ENCODE data around the gene GCNT2. TPM values are rescaled to one million over a fixed set of nuclear protein-coding genes. Genes with fewer than 3 reads are reported as not detected.

GCNT2 gene
- total RNA-seq, 4 donors from 2014 or later: 3.8 to 7.9 (median 6.0) TPM

GRCh38 chr6:10547809-10548208 lies 26.7 kb downstream of the GCNT2 start:
- ATAC-seq (ENCODE audit: low FRiP score): no peak

GRCh38 chr6:10550764-10551163 lies 29.6 kb downstream of the GCNT2 start:
- DNase-seq (ENCODE audit: low spot score) (no peak), ATAC-seq (ENCODE audit: low FRiP score) (no peak)

More at GRCh38 chr6:10547809-10548208, 26.7 kb downstream of the GCNT2 start:
- TF ChIP-seq, protein P1, sequence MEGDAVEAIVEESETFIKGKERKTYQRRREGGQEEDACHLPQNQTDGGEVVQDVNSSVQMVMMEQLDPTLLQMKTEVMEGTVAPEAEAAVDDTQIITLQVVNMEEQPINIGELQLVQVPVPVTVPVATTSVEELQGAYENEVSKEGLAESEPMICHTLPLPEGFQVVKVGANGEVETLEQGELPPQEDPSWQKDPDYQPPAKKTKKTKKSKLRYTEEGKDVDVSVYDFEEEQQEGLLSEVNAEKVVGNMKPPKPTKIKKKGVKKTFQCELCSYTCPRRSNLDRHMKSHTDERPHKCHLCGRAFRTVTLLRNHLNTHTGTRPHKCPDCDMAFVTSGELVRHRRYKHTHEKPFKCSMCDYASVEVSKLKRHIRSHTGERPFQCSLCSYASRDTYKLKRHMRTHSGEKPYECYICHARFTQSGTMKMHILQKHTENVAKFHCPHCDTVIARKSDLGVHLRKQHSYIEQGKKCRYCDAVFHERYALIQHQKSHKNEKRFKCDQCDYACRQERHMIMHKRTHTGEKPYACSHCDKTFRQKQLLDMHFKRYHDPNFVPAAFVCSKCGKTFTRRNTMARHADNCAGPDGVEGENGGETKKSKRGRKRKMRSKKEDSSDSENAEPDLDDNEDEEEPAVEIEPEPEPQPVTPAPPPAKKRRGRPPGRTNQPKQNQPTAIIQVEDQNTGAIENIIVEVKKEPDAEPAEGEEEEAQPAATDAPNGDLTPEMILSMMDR (IDR thresholded peaks at IDR 0.05): no peak
- DNase-seq (ENCODE audit: low spot score): no peak

GRCh38 chr6:10552270-10552810 lies 31.2 kb downstream of the GCNT2 start:
- DNase-seq (ENCODE audit: low spot score) (no peak), ATAC-seq (ENCODE audit: low FRiP score) (no peak)
- TF ChIP-seq, protein P1 (IDR thresholded peaks at IDR 0.05): no peak

More at GRCh38 chr6:10550764-10551163, 29.6 kb downstream of the GCNT2 start:
- TF ChIP-seq, protein P1 (IDR thresholded peaks at IDR 0.05): no peak

DNA sequence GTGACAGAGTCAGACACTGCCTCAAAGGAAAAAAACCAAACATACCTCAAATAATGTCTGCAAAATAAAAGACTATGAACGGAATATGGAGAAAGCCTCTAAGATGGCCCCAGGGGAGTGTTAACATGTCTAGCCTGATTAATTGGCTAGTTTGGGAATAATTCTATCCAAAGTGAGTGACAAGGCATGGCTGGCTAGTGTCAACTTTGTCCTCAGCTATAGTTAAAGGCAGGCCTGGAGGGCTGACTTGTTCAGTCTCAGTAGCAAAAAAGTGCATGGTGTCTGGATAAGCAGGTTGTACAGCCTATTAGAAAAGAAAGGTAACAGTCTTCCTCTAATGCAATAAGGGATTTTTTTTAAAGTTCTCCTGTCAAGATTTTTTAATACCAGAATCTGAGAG lies 32.7 kb downstream of the GCNT2 start:
- DNase-seq (ENCODE audit: low spot score) (no peak), ATAC-seq (ENCODE audit: low FRiP score) (no peak)
- TF ChIP-seq, protein P1 (IDR thresholded peaks at IDR 0.05): no peak

DNA sequence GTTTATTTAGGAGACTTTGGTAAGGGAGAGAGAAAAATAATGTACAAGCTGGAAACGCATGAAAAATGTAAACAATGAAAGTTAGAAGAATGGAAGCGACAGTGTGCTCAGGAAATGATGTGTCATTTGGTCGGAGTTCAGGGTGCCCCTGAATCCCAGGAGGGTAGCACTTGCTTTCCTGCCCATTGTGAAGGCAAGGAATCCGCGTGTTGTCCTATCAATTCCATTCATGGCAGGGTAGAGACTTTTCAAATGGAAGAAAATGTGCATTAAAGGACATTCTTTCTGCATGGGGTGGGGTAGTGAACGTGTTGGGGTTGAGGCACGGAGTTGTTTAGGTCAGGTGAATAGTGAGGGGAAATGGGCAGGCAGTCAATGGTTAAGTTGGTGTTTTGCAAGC lies 33.7 kb downstream of the GCNT2 start:
- TF ChIP-seq, protein P1 (IDR thresholded peaks at IDR 0.05): no peak
- no peak for DNase-seq (ENCODE audit: low spot score)
- no peak for ATAC-seq (ENCODE audit: low FRiP score)

- ATAC-seq (ENCODE audit: low FRiP score) (peak; percentile 76), DNase-seq (ENCODE audit: low spot score) (no peak)
- TF ChIP-seq, protein P1 (IDR thresholded peaks at IDR 0.05): no peak
Observed at GRCh38 chr6:10555625-10556309, 34.6 kb downstream of the GCNT2 start.

- no peak for DNase-seq (ENCODE audit: low spot score)
- no peak for ATAC-seq (ENCODE audit: low FRiP score)
- TF ChIP-seq, protein P1 (IDR thresholded peaks at IDR 0.05): no peak
Observed at GRCh38 chr6:10556589-10556988, 35.4 kb downstream of the GCNT2 start.
